GM12878 (cell line): ENCODE measurements around the gene BORCS8. TPM values are rescaled to one million over a fixed set of nuclear protein-coding genes. Genes with fewer than 3 reads are reported as not detected.

ENCODE experiments used
- ATAC-seq: fragments of 200-7000 bp; cut with Tn5 transposase; 3 replicates; pipeline ENCODE4 v1.9.1; 2020; ENCODE audit warnings: mild to moderate bottlenecking, moderate library complexity
- BruUV-seq: library from RNA; stranded (reverse); fragments of 400-500 nt; replicated peaks from 2 replicates; lab custom pipeline; 2021; lab: Mats Ljungman, UMichigan
- CTCF ChIA-PET: fragments of 300-600 bp; sonication (Branson Sonifier 250); formaldehyde crosslinking; extraction: SDS; loops from one replicate; lab custom pipeline; 2021; ENCODE audit warnings: inconsistent platforms; lab: Yijun Ruan, JAX
- POLR2A ChIA-PET: fragments of 350-600 bp; formaldehyde crosslinking; extraction: SDS; loops from one replicate; lab custom pipeline; 2021; ENCODE audit warnings: inconsistent platforms; lab: Charles Lee
- RAD21 ChIA-PET: fragments of 300-600 bp; sonication (Branson Sonifier 250); formaldehyde crosslinking; loops from one replicate; lab custom pipeline; 2023; ENCODE audit warnings: antibody characterized with exemption; ENCODE audit not compliant: unreplicated experiment; lab: Charles Lee
- SMC1A ChIA-PET: fragments of 300-600 bp; sonication (Branson Sonifier 250); formaldehyde crosslinking; loops from one replicate; lab custom pipeline; 2023; ENCODE audit not compliant: unreplicated experiment, uncharacterized antibody; lab: Charles Lee
- DNase-seq: peaks from one replicate; pipeline ENCODE4 v3.0.0-alpha.2; 2011; ENCODE audit warnings: low read depth, low spot score
- FAIRE-seq: peaks from 3 replicates; lab custom pipeline; 2011; peaks lifted over from hg19 to GRCh38; lab: Jason Lieb, UNC
- H2AFZ ChIP-seq: 2 replicates; pipeline ENCODE4 v1.6.0; 2011; ENCODE audit warnings: low read depth, low read length, control low read depth; ENCODE audit not compliant: control insufficient read depth
- H3K27ac ChIP-seq: 2 replicates; pipeline ENCODE4 v1.5.1; 2011; ENCODE audit warnings: control low read depth; ENCODE audit not compliant: control insufficient read depth, insufficient read depth
- H3K27me3 ChIP-seq, 2 experiments: replicated peaks in 1 of 2; 2 replicates each; pipeline versions ENCODE4 v1.6.0 to v1.6.1; 2011; ENCODE audit warnings: low read length in 1 of 2; ENCODE audit not compliant: control insufficient read depth in 2 of 2, insufficient read depth in 2 of 2
- H3K36me3 ChIP-seq, 2 experiments: 2 replicates each; pipeline ENCODE4 v1.5.1; 2011; ENCODE audit warnings: low read length in 1 of 2; ENCODE audit not compliant: control insufficient read depth in 2 of 2, insufficient read depth in 2 of 2
- H3K4me1 ChIP-seq: 2 replicates; pipeline ENCODE4 v1.6.1; 2011; ENCODE audit warnings: mild to moderate bottlenecking, low read length, moderate library complexity, mixed read lengths; ENCODE audit not compliant: control insufficient read depth, insufficient read depth
- H3K4me2 ChIP-seq: 2 replicates; pipeline ENCODE4 v1.6.0; 2011; ENCODE audit warnings: control low read depth; ENCODE audit not compliant: control insufficient read depth, insufficient read depth
- H3K4me3 ChIP-seq: fragments of 200-600 bp; sonication (generic); 2 replicates; pipeline ENCODE4 v1.5.1; 2016
- H3K79me2 ChIP-seq: 2 replicates; pipeline ENCODE4 v1.6.0; 2011; ENCODE audit warnings: low read length; ENCODE audit not compliant: control insufficient read depth, insufficient read depth
- H3K9ac ChIP-seq: 2 replicates; pipeline ENCODE4 v1.8.0; 2011; ENCODE audit warnings: low read length, control low read depth, mixed read lengths; ENCODE audit not compliant: control insufficient read depth, insufficient read depth
- H3K9me3 ChIP-seq: replicated peaks from 3 replicates; pipeline ENCODE4 v1.5.1; 2011; ENCODE audit warnings: mild to moderate bottlenecking, low read length; ENCODE audit not compliant: control insufficient read depth, insufficient read depth
- H4K20me1 ChIP-seq: 2 replicates; pipeline ENCODE4 v1.6.0; 2011; ENCODE audit not compliant: control insufficient read depth, insufficient read depth
- MLLT1 ChIP-seq: fragments of 450-650 bp; IDR thresholded peaks from 2 replicates; pipeline ENCODE4 v1.6.1; 2016; ENCODE audit warnings: mild to moderate bottlenecking
- MYB ChIP-seq: fragments of 150-350 bp; IDR thresholded peaks from 2 replicates; pipeline ENCODE4 v1.6.1; 2014; ENCODE audit warnings: mild to moderate bottlenecking, low read depth, low read length, borderline replicate concordance
- POU2F2 ChIP-seq: IDR thresholded peaks from 3 replicates; pipeline ENCODE4 v1.6.1; 2011; ENCODE audit warnings: low read depth, mild to moderate bottlenecking, low read length, borderline replicate concordance
- RELA ChIP-seq: fragments of 450-650 bp; IDR thresholded peaks from 2 replicates; pipeline ENCODE4 v1.8.0; 2014; ENCODE audit warnings: borderline replicate concordance; ENCODE audit not compliant: partially characterized antibody
- USF1 ChIP-seq: IDR thresholded peaks from 2 replicates; pipeline ENCODE4 v1.6.1; 2011; ENCODE audit warnings: borderline replicate concordance, low read depth, mild to moderate bottlenecking, moderate library complexity, mixed read lengths, low read length; ENCODE audit not compliant: insufficient read depth; ENCODE audit errors: extremely low read length
- ZBTB11 ChIP-seq: fragments of 450-650 bp; formaldehyde crosslinking; IDR thresholded peaks from 2 replicates; pipeline ENCODE4 v1.5.0; 2022; ENCODE audit warnings: mild to moderate bottlenecking, missing genetic modification characterization
- WGBS: methylation state at CpG from one replicate; pipeline ENCODE4 v1.1.6; 2016; ENCODE audit warnings: low lambda C conversion rate; ENCODE audit not compliant: insufficient replicate concordance, insufficient coverage; ENCODE audit errors: missing lambda C conversion rate; 5-methylcytosine and 5-hydroxymethylcytosine counted together
- in situ Hi-C: fragments of 300-500 bp; cut with MboI; formaldehyde crosslinking; loops from 9 replicates; pipeline ENCODE4 v1.14.3; 2018; ENCODE audit warnings: mixed read lengths
- intact Hi-C: fragments of 100-400 bp; cut with micrococcal nuclease; formaldehyde crosslinking; loops from one replicate; pipeline ENCODE4 v1.14.2; 2022; ENCODE audit not compliant: unreplicated experiment
- polyA plus RNA-seq, 11 experiments: library from polyadenylated mRNA; depleted of rRNA in 4 of 11; unstranded in 6 of 11; stranded (reverse) in 5 of 11; fragments of >200 nt; fragmentation: Nextera tagmentation in 4 of 11; fragmentation: Illumina TruSeq in 1 of 11; extraction: Ambion mirVana in 4 of 11; extraction: Trizol in 1 of 11; gene quantifications; 1 replicate in 1 of 11; 2 replicates in 10 of 11; pipeline versions ENCODE4 v1.2.1 to v1.2.3, GENCODE V29; 2011 to 2016; ENCODE audit warnings: inconsistent platforms in 2 of 11, missing spikeins in 2 of 11, low read depth in 1 of 11
- total RNA-seq, 4 experiments: library from RNA; depleted of rRNA in 3 of 4; stranded (reverse); fragments of >200 nt in 3 of 4; fragmentation: Illumina TruSeq in 1 of 4; extraction: Trizol in 1 of 4; gene quantifications; 2 replicates each; pipeline versions ENCODE4 v1.2.1 to v1.2.3, GENCODE V29; 2013 to 2021

Gene BORCS8
- total and polyA plus RNA-seq, 10 of the 15 experiments (the other 5 are each of a cell fraction or from before 2014, with no cell fraction given): 3.7 to 40.3 (median 23.4) TPM

- Histone ChIP-seq H3K27ac (no peak overlapping the region), H3K9ac (no peak overlapping the region), H3K36me3 (no peaks in the 10 kb centered on the region), H3K4me3 (no peak overlapping the region), H3K9me3 (0 out of 3 replicates have a peak, but pooled peaks cover 2% of the 10 kb centered on the region), H4K20me1 (no peaks in the 10 kb centered on the region), H3K4me2 (no peak overlapping the region), H2AFZ (no peak overlapping the region), H3K4me1 (peaks cover 10% of the 10 kb centered on the region; the same call in 1 of the 2 replicates), H3K27me3 (peaks cover 0 to 2% of the 10 kb centered on the region in 2 experiments; a peak in 1 of 4 replicates), H3K79me2 (no peaks in the 10 kb centered on the region)
- ChIA-PET SMC1A (no interaction called here), POLR2A (no interaction called here), RAD21 (interaction anchor here (1.2 kb wide), 1 partner anchor 11 kb away, joined by 3 read pairs; the partner anchor contains the start of gene NR2C2AP), CTCF (interaction anchor here (1.0 kb wide), 1 partner anchor 39 kb away, joined by 3 read pairs; no protein-coding TSS in a partner anchor)
- ATAC-seq: peak; percentile 45
- intact Hi-C loops: no loop called here
- no peak for DNase-seq
- no peak for FAIRE-seq
- TF ChIP-seq ZBTB11 (CRISPR knock-in tag) (no peak), MLLT1 (no peak), USF1 (no peak), RELA (no peak), MYB (no peak), POU2F2 (peak; percentile 91; the same call in 2 of the 3 replicates)
- in situ Hi-C loops: no loop called here
- 0% methylated on average over 5 of the region's 5 CpGs for WGBS
- no TSS peak for BruUV-seq
Observed at GRCh38 chr19:19214159-19214490, 22.2 kb upstream of the BORCS8 start.
